Glutamatergic neuron (in vitro differentiated cells): ENCODE measurements around the gene AMER3. TPM values are rescaled to one million over a fixed set of nuclear protein-coding genes. Genes with fewer than 3 reads are reported as not detected.

ENCODE experiments used
- DNase-seq: peaks from one replicate; pipeline ENCODE4 v3.0.0; 2022
- H3K27ac Mint-ChIP-seq: one replicate; pipeline ENCODE4 v1.8.0; 2020; ENCODE audit warnings: mild to moderate bottlenecking, mixed read lengths, inconsistent platforms; ENCODE audit not compliant: unreplicated experiment
- H3K27me3 Mint-ChIP-seq: one replicate; pipeline ENCODE4 v1.8.0; 2020; ENCODE audit warnings: mild to moderate bottlenecking, moderate library complexity, mixed read lengths, inconsistent platforms; ENCODE audit not compliant: unreplicated experiment
- H3K36me3 Mint-ChIP-seq: one replicate; pipeline ENCODE4 v1.8.0; 2020; ENCODE audit warnings: mild to moderate bottlenecking, mixed read lengths, inconsistent platforms; ENCODE audit not compliant: unreplicated experiment
- H3K4me1 Mint-ChIP-seq: one replicate; pipeline ENCODE4 v1.8.0; 2020; ENCODE audit warnings: mild to moderate bottlenecking, low read depth, mixed read lengths, inconsistent platforms; ENCODE audit not compliant: unreplicated experiment
- H3K4me3 Mint-ChIP-seq: one replicate; pipeline ENCODE4 v1.8.0; 2020; ENCODE audit warnings: mild to moderate bottlenecking, mixed read lengths, inconsistent platforms; ENCODE audit not compliant: unreplicated experiment
- H3K9me3 Mint-ChIP-seq: one replicate; pipeline ENCODE4 v1.8.0; 2020; ENCODE audit warnings: mild to moderate bottlenecking, moderate library complexity, mixed read lengths, inconsistent platforms; ENCODE audit not compliant: unreplicated experiment
- CTCF ChIP-seq: fragments of 200-600 bp; sonication (generic); IDR thresholded peaks from one replicate; pipeline ENCODE4 v1.5.0; 2021; ENCODE audit not compliant: partially characterized antibody, unreplicated experiment
- total RNA-seq: library from RNA; stranded (reverse); fragmentation: NEBNext Ultra II Directional; extraction: Animal tissue kit (Norgen Biotek cat#: 25700); gene quantifications from one replicate; pipeline ENCODE4 v1.2.1, GENCODE V29; 2021; ENCODE audit not compliant: unreplicated experiment

The AMER3 gene
- total RNA-seq, 1 donor from 2014 or later = 20.6 TPM

GRCh38 chr2:130797493-130798435, 42.4 kb downstream of the AMER3 start:
- H3K27ac Mint-ChIP-seq = no peak overlapping the region
- peak; percentile 98 for DNase-seq
- peak; percentile 85 for TF ChIP-seq CTCF
- no peaks in the 10 kb centered on the region for H3K36me3 Mint-ChIP-seq
- no peaks in the 10 kb centered on the region for H3K9me3 Mint-ChIP-seq
- peaks cover 4% of the 10 kb centered on the region for H3K4me1 Mint-ChIP-seq
- H3K27me3 Mint-ChIP-seq = peaks cover 3% of the 10 kb centered on the region
- peak overlapping the region; percentile 78 for H3K4me3 Mint-ChIP-seq

GRCh38 chr2:130798472-130799218, 43.3 kb downstream of the AMER3 start:
- Mint-ChIP-seq H3K27me3 (peaks cover 3% of the 10 kb centered on the region), H3K9me3 (no peaks in the 10 kb centered on the region), H3K4me3 (peak overlapping the region; percentile 78), H3K27ac (peak overlapping the region; percentile 73), H3K36me3 (no peaks in the 10 kb centered on the region), H3K4me1 (peaks cover 4% of the 10 kb centered on the region)
- peak; percentile 61 for DNase-seq
- TF ChIP-seq CTCF = no peak

GRCh38 chr2:130799295-130799694, 44.0 kb downstream of the AMER3 start:
- no peak overlapping the region for H3K27ac Mint-ChIP-seq
- peaks cover 4% of the 10 kb centered on the region for H3K4me1 Mint-ChIP-seq
- H3K9me3 Mint-ChIP-seq = no peaks in the 10 kb centered on the region
- no peak for DNase-seq
- TF ChIP-seq CTCF = no peak
- H3K36me3 Mint-ChIP-seq = no peaks in the 10 kb centered on the region
- H3K4me3 Mint-ChIP-seq = no peak overlapping the region
- H3K27me3 Mint-ChIP-seq = peaks cover 3% of the 10 kb centered on the region

GRCh38 chr2:130805613-130806012, 50.3 kb downstream of the AMER3 start:
- peaks cover 5% of the 10 kb centered on the region for H3K9me3 Mint-ChIP-seq
- no peak overlapping the region for H3K27ac Mint-ChIP-seq
- H3K4me1 Mint-ChIP-seq = no peaks in the 10 kb centered on the region
- H3K27me3 Mint-ChIP-seq = peaks cover 4% of the 10 kb centered on the region
- no peak overlapping the region for H3K4me3 Mint-ChIP-seq
- no peak for DNase-seq
- no peak for TF ChIP-seq CTCF
- H3K36me3 Mint-ChIP-seq = no peaks in the 10 kb centered on the region
